IPS-11a (cell line): ENCODE data around the gene ELAVL3.
"Not testable (repeated sequence)": the region's sequence is repeated elsewhere in the genome, so short reads cannot be mapped to it uniquely, and the experiment has no call there.

ENCODE experiments used
- H3K4me3 ChIP-seq: one replicate; pipeline ENCODE4 v1.5.1; 2013; ENCODE audit warnings: low read depth, low read length, control low read depth

The ELAVL3 gene

GRCh38 chr19:11460207-11460606 is 20.6 kb downstream of the ELAVL3 start:
- H3K4me3 ChIP-seq = no peak overlapping the region

DNA sequence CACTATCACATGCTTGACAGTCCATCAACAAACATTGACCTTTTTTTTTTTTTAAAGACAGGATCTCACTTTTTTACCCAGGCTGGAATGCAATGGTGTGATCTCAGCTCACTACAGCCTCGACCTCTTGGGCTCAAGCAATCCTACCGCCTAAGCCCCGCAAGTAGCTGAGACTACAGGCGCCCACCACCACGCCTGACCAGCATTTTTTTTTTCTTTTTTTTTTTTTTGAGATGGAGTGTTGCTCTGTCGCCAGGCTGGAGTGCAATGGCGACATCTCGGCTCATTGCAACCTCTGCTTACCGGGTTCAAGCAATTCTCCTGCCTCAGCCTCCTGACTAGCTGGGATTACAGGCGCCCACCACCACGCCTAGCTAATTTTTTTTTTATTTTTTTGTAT is 21.9 kb downstream of the ELAVL3 start:
- not testable (repeated sequence) for H3K4me3 ChIP-seq

GRCh38 chr19:11458236-11458900 is 22.5 kb downstream of the ELAVL3 start:
- no peak overlapping the region for H3K4me3 ChIP-seq

GRCh38 chr19:11457831-11458230 is 23.0 kb downstream of the ELAVL3 start:
- no peak overlapping the region for H3K4me3 ChIP-seq

DNA sequence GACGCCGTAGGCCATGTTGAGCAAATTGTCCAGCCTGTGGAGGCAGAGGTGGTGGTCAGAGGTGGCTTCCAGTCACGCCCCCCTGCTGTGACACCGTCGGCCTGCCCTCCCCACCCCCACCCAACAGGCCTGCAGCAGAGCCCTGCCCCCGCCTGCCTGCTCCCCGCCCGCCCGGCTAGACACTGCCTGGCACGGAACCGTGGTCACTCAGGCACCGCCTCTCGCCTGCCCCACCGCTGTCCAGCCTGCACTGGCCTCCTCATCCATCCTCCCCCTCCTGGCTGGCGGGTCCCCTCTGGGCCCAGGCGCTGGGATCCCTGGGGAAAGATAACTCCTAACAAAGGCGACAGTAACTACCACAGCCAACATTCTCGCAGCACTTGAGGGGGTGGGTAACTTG is 23.7 kb downstream of the ELAVL3 start:
- no peak overlapping the region for H3K4me3 ChIP-seq

GRCh38 chr19:11456659-11457058 is 24.2 kb downstream of the ELAVL3 start:
- H3K4me3 ChIP-seq = no peak overlapping the region

DNA sequence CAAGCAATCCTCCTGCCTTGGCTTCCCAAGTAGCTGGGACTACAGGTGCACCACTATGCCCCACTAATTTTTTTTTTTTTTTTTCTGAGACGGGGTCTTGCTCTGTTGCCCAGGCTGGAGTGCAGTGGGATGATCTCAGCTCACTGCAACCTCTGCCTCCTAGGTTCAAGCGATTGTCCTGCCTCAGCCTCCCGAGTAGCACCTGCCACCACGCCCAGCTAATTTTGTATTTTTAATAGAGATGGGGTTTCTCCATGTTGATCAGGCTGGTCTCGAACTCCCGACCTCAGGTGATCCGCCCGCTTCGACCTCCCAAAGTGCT is 25.7 kb downstream of the ELAVL3 start:
- H3K4me3 ChIP-seq = not testable (repeated sequence)

- no peak overlapping the region for H3K4me3 ChIP-seq
Observed at GRCh38 chr19:11453468-11454341, 27.1 kb downstream of the ELAVL3 start.

GRCh38 chr19:11452620-11453310 is 28.1 kb downstream of the ELAVL3 start:
- H3K4me3 ChIP-seq = no peak overlapping the region

DNA sequence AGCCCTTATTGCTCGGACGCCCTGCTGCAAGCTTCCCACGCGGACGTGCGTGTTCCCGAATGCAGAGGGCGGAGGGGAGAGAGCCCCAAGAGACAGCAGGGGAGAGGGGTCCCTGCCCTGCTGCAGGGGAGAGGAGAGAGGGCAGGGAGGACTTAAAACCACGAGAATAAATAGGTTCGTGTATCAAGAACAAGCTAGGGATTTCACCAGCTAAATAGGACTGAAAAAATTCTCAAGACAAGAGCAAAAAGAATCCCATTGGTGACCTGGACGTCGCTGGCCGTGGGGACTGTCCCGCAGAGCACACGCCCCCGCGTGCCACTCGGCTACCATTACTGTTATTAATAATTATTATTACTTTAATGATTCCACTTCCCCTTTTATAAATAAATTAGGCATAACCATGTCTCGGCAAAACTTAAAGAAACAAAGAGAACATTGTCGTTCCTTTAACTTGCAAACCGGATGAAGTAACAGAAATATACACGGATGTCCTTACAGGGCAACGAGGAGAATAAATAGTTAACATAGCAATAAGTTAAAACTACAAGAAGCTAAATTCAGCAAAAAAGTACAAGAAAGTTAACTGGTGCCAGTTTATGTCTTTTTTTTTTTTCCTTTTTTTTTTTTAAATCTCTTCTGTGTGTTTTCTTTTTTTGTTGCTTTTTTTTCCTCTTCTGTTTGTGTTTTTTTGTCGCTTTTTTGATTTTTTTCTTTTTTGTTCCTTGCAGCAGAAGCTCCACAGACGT is 28.8 kb downstream of the ELAVL3 start:
- no peak overlapping the region for H3K4me3 ChIP-seq

DNA sequence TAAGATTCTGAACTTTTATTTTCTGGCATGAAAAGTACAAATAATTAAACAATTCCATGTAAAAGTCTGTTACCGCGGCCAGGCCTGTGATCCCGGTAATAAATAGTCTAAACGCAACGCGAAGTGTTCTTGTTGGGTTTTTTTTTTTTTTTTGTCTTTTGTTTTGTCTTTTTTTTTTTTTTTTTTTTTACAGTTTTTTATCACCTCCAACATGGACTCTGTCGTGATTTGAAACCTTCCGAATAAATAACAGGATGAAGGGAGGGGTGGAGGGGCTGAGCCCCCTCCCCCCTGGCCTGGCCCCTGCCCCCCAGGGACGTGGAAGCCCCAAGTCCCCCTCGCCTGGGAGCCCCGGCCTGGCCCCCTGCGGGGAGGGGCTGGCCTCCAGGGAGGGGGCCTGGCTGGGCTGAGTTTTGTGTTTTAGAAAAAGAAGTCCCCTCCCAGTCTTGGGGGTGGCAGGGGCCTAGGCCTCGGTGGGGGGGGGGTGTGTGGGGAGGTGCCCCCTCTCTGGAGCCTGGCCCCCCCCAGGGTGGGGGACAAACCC is 29.4 kb downstream of the ELAVL3 start:
- no peak overlapping the region for H3K4me3 ChIP-seq

DNA sequence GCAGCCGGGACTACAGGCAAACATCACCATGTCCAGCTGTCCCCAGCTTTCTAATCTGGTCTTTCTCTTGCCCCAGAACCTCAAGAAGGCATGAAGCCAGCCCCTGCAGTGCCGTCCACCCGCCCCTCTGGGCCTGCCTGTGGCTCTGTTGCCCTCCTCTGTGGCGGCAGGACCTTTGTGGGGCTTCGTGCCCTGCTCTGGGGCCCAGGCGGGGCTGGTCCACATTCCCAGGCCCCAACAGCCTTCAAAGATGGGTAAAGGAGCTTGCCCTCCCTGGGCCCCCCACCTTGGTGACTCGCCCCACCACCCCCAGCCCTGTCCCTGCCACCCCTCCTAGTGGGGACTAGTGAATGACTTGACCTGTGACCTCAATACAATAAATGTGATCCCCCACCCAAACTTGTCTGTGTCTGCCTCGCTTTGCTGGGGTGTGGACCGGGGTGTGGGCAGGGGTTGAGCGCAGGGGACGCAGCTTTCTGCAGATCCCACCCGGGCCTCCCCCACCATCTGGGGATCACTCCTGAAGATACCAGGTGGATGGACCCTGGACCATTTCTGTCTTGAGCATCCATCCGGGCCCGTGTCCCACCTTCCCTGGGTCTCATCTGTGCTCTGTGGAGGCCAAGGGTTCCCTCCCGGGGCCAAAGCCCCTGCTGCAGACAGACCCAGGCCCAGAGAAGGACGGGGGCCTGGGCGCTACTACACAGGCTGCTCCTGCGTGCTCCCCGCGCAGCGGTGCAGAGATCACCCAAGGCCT is 30.1 kb downstream of the ELAVL3 start:
- H3K4me3 ChIP-seq = no peak overlapping the region

DNA sequence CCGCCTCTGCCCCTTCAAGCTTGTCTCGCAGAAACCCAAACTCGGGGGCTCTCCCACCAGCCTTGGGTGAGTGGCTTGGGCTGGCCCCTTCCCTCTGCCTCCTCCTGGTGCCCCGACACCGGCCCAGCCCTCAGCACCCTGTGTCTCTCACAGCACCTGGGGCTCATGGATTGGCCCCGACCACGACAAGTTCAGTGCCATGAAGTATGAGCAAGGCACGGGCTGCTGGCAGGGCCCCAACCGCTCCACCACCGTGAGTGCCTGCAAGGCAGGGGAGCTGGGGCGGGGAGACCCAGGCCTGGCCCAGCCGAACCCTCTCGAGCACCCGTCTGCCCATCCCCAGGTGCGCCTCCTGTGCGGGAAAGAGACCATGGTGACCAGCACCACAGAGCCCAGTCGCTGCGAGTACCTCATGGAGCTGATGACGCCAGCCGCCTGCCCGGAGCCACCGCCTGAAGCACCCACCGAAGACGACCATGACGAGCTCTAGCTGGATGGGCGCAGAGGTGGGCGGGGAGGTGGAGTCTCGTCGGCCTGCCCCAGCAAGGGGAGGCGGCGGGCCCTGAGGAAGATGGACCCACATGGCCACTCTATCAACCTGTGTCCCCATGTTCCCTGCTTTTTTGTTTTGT is 31.8 kb downstream of the ELAVL3 start:
- H3K4me3 ChIP-seq = no peak overlapping the region

DNA sequence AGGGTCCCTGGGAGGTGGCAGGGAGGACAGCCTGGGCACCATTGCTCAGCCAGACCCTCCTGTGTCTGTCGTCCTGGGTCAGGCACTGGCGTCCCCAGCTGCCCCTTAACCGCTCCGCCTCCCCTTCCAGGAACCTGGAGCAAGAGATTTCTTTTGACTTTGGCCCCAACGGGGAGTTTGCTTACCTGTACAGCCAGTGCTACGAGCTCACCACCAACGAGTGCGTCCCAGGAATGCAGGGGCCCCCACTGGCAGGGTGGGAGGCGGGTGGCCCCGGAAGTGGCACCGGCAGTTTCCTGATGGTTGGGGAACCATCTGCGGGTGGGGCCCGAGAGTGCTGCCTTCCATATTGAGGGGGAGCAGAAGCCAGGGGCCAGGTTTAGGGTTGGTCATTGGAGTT is 32.4 kb downstream of the ELAVL3 start:
- no peak overlapping the region for H3K4me3 ChIP-seq

- H3K4me3 ChIP-seq = no peak overlapping the region
Observed at GRCh38 chr19:11447347-11448262, 33.2 kb downstream of the ELAVL3 start.

GRCh38 chr19:11446652-11447301 is 34.1 kb downstream of the ELAVL3 start:
- no peak overlapping the region for H3K4me3 ChIP-seq

DNA sequence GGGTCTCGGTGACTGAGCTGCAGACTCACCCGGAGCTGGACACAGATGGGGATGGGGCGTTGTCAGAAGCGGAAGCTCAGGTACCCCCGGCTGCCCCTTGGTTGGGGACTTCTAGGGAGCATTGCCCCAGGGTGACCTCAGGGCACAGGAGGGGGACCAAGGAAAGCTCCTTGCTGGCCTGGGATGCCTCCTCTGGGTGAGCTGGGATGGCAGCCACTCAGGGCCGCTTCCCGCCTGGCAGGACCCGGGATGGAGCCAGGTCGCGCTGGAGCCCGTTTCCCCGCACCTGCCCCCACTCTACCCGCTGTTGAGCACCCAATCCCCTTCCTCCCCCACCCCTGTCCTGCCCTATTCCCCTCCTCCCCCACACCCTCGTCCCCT is 34.6 kb downstream of the ELAVL3 start:
- no peak overlapping the region for H3K4me3 ChIP-seq

DNA sequence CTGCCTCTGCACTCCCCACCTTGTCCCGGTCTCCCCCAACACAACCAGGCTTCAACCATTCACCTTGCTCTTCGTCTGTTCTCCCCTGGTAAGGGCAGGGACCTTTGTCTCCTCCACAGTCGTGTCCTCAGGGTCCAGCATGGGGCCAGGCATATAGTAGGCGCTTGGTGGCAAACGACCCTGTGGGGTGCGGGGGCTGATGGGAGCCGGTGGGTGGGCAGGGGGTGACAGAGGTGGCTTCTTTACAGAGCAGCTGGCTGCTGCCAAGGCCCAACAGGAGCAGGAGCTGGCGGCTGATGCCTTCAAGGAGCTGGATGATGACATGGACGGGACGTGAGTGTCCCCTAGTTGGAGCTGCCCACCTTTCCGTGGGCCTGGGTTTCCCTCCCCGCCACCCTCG is 35.7 kb downstream of the ELAVL3 start:
- no peak overlapping the region for H3K4me3 ChIP-seq
